CD4-positive, alpha-beta memory T cell (primary cell): ENCODE results near the gene XKR7. TPM values are rescaled to one million over a fixed set of nuclear protein-coding genes. Genes with fewer than 3 reads are reported as not detected.

ENCODE experiments used
- CTCF ChIA-PET: fragments of 350-600 bp; sonication (Branson Sonifier 250); formaldehyde crosslinking; loops from one replicate; lab custom pipeline; 2021; ENCODE audit warnings: inconsistent platforms; ENCODE audit not compliant: partially characterized antibody; lab: Charles Lee
- POLR2A ChIA-PET: fragments of 350-600 bp; sonication (Branson Sonifier 250); formaldehyde crosslinking; loops from one replicate; lab custom pipeline; 2021; ENCODE audit not compliant: partially characterized antibody; lab: Charles Lee
- DNase-seq, 5 donors: peaks; one replicate each; pipeline versions ENCODE4 v3.0.0 to v3.0.0-alpha.2; 2020 to 2022; ENCODE audit warnings: mixed read lengths in 1 of 5
- H3K27ac ChIP-seq: one replicate; pipeline ENCODE4 v1.7.0; 2013; ENCODE audit warnings: low read depth, low read length
- H3K27me3 ChIP-seq: 2 replicates; pipeline ENCODE4 v1.7.0; 2013; ENCODE audit warnings: mild to moderate bottlenecking, low read length, moderate library complexity; ENCODE audit not compliant: insufficient read depth
- H3K36me3 ChIP-seq: 2 replicates; pipeline ENCODE4 v1.7.0; 2013; ENCODE audit warnings: mild to moderate bottlenecking, low read length, moderate library complexity; ENCODE audit not compliant: insufficient read depth
- H3K4me1 ChIP-seq: 2 replicates; pipeline ENCODE4 v1.7.0; 2013; ENCODE audit warnings: mild to moderate bottlenecking, low read length, moderate library complexity; ENCODE audit not compliant: insufficient read depth
- H3K4me3 ChIP-seq, 2 donors: one replicate each; pipeline ENCODE4 v1.7.0; 2013; ENCODE audit warnings: low read length in 2 of 2, mild to moderate bottlenecking in 1 of 2
- H3K9me3 ChIP-seq, 2 donors: one replicate each; pipeline ENCODE4 v1.7.0; 2013; ENCODE audit warnings: low read length in 2 of 2, control low read depth in 1 of 2; ENCODE audit not compliant: control insufficient read depth in 1 of 2
- H3K27ac Mint-ChIP-seq, 7 donors: one replicate each; pipeline ENCODE4 v1.8.0; 2020 to 2021; ENCODE audit warnings: mixed read lengths in 7 of 7, mild to moderate bottlenecking in 6 of 7, inconsistent platforms in 3 of 7, moderate library complexity in 3 of 7
- H3K27me3 Mint-ChIP-seq, 2 donors: one replicate each; pipeline ENCODE4 v1.8.0; 2020 to 2021; ENCODE audit warnings: mixed read lengths in 2 of 2
- H3K36me3 Mint-ChIP-seq, 2 donors: one replicate each; pipeline ENCODE4 v1.8.0; 2020 to 2021; ENCODE audit warnings: mixed read lengths in 2 of 2, inconsistent platforms in 1 of 2, mild to moderate bottlenecking in 1 of 2
- H3K4me1 Mint-ChIP-seq, 4 donors: one replicate each; pipeline ENCODE4 v1.8.0; 2020 to 2021; ENCODE audit warnings: mixed read lengths in 4 of 4, mild to moderate bottlenecking in 1 of 4
- H3K4me3 Mint-ChIP-seq, 8 donors: one replicate each; pipeline ENCODE4 v1.8.0; 2020 to 2021; ENCODE audit warnings: mixed read lengths in 8 of 8, mild to moderate bottlenecking in 7 of 8, moderate library complexity in 6 of 8, inconsistent platforms in 3 of 8
- H3K9me3 Mint-ChIP-seq, 8 donors: one replicate each; pipeline ENCODE4 v1.8.0; 2020 to 2021; ENCODE audit warnings: mixed read lengths in 8 of 8, mild to moderate bottlenecking in 5 of 8, inconsistent platforms in 3 of 8, moderate library complexity in 1 of 8
- intact Hi-C: fragments of 100-400 bp; cut with micrococcal nuclease; formaldehyde crosslinking; loops from one replicate; pipeline ENCODE4 v1.15.1; 2023
- polyA plus RNA-seq, 2 donors: library from polyadenylated mRNA; unstranded; fragments of 300-500 nt; fragmentation: Illumina TruSeq; gene quantifications; one replicate each; pipeline ENCODE4 v1.2.3, GENCODE V29; 2021
- total RNA-seq, 2 experiments: library from RNA; stranded (reverse); gene quantifications; one replicate each; pipeline ENCODE4 v1.2.3, GENCODE V29; 2021

Gene XKR7
- total and polyA plus RNA-seq, 4 experiments from 2014 or later: not detected

GRCh38 chr20:31951530-31952453, 16.2 kb upstream of the XKR7 start, which contains the start of gene PDRG1:
Gene PDRG1, minus strand, starts transcription at chr20:31952046. Its CDS starts 85 bp downstream, at chr20:31951961.
- peak; percentile 93 to 96 (median 96) for DNase-seq
- Mint-ChIP-seq H3K27me3 (peaks cover 12 to 13% of the 10 kb centered on the region in 2 donors), H3K4me3 (peak within 1 kb of the TSS; percentile 96 to 100 (median 98)), H3K36me3 (peaks cover 17 to 33% of the 10 kb centered on the region in 2 donors), H3K9me3 (peaks cover 0 to 2% (median 0%) of the 10 kb centered on the region in 8 donors), H3K4me1 (peaks cover 22 to 36% (median 31%) of the 10 kb centered on the region in 4 donors), H3K27ac (peak within 1 kb of the TSS; percentile 85 to 99 (median 98))
- intact Hi-C loops: loop anchor here (1.0 to 5.0 kb wide), 4 partner anchors 67 to 156 kb away; partner anchors contain the start of gene TM9SF4
- H3K4me1 ChIP-seq: peaks cover 23% of the 10 kb centered on the region
- ChIA-PET POLR2A (interaction anchor here (0.8 to 1.8 kb wide), 5 partner anchors 17 to 158 kb away, joined by 4 to 7 read pairs (median 4); partner anchors contain the start of genes TM9SF4 and XKR7), CTCF (interaction anchor here (0.5 to 5.7 kb wide), 18 partner anchors 9 to 827 kb away, joined by 3 to 101 read pairs (median 4); no protein-coding TSS in a partner anchor)
- peak within 1 kb of the TSS; percentile 68 to 92 for H3K4me3 ChIP-seq
- peak within 1 kb of the TSS; percentile 79 for H3K27ac ChIP-seq
- H3K27me3 ChIP-seq: no peaks in the 10 kb centered on the region
- H3K36me3 ChIP-seq: peaks cover 25% of the 10 kb centered on the region
- H3K9me3 ChIP-seq: no peaks in the 10 kb centered on the region

GRCh38 chr20:31953556-31954148, 14.3 kb upstream of the XKR7 start:
- Histone ChIP-seq H3K4me1 (peaks cover 23% of the 10 kb centered on the region), H3K27me3 (no peaks in the 10 kb centered on the region), H3K9me3 (no peaks in the 10 kb centered on the region), H3K27ac (no peak overlapping the region), H3K36me3 (peaks cover 7% of the 10 kb centered on the region), H3K4me3 (no peak overlapping the region)
- Mint-ChIP-seq H3K27ac (no peak overlapping the region), H3K4me1 (peaks cover 22 to 35% (median 31%) of the 10 kb centered on the region in 4 donors), H3K9me3 (peaks cover 0 to 2% (median 0%) of the 10 kb centered on the region in 8 donors), H3K27me3 (peaks cover 12 to 13% of the 10 kb centered on the region in 2 donors), H3K36me3 (peaks cover 8 to 21% of the 10 kb centered on the region in 2 donors), H3K4me3 (no peak overlapping the region)
- ChIA-PET CTCF (interaction anchor here (2.3 to 5.7 kb wide), 3 partner anchors 11 to 101 kb away, joined by 14 to 101 read pairs (median 19); no protein-coding TSS in a partner anchor), POLR2A (no interaction called here)
- intact Hi-C loops: loop anchor here (2.0 to 5.0 kb wide), 2 partner anchors 65 to 154 kb away; partner anchors contain the start of gene TM9SF4
- no peak for DNase-seq

DNA sequence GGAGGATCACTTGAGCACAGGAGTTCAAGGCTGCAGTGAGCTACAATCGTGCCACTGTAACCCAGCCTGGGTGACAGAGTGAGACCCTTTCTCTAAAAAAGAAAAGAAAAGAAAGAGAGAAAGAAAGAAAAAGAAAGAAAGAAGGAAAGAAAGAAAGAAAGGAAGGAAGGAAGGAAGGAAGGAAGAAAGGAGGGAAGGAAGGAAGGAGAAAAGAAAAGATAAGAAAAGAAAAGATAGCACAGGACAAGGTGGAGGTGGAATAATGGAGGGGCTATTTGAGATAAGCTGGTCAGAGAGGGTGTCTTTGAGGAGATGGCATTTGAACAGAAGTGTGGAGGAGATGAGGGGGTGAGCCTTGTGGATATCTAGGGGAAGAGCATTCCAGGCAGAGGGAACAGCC, 13.5 kb upstream of the XKR7 start:
- H3K9me3 ChIP-seq: no peaks in the 10 kb centered on the region
- ChIA-PET POLR2A (no interaction called here), CTCF (interaction anchor here (0.6 to 5.7 kb wide), 2 partner anchors 101 to 121 kb away, joined by 3 to 101 read pairs; no protein-coding TSS in a partner anchor)
- Mint-ChIP-seq H3K27ac (no peak overlapping the region), H3K27me3 (peaks cover 16 to 18% of the 10 kb centered on the region in 2 donors), H3K9me3 (peaks cover 0 to 2% (median 0%) of the 10 kb centered on the region in 8 donors), H3K36me3 (peaks cover 3 to 16% of the 10 kb centered on the region in 2 donors), H3K4me1 (peaks cover 17 to 28% (median 25%) of the 10 kb centered on the region in 4 donors), H3K4me3 (no peak overlapping the region)
- H3K27me3 ChIP-seq: no peaks in the 10 kb centered on the region
- no peak overlapping the region for H3K27ac ChIP-seq
- intact Hi-C loops: loop anchor here (5.0 kb wide), 1 partner anchor 153 kb away; the partner anchor contains the start of gene TM9SF4
- DNase-seq: no peak
- no peak overlapping the region for H3K4me3 ChIP-seq
- H3K4me1 ChIP-seq: peaks cover 23% of the 10 kb centered on the region
- H3K36me3 ChIP-seq: peaks cover 4% of the 10 kb centered on the region

GRCh38 chr20:31956556-31957526, 11.1 kb upstream of the XKR7 start:
- H3K4me3 ChIP-seq: no peak overlapping the region
- peaks cover 3% of the 10 kb centered on the region for H3K4me1 ChIP-seq
- no peak overlapping the region for H3K27ac ChIP-seq
- H3K27ac Mint-ChIP-seq: no peak overlapping the region
- H3K27me3 ChIP-seq: no peaks in the 10 kb centered on the region
- peaks cover 0 to 1% of the 10 kb centered on the region in 2 donors for H3K36me3 Mint-ChIP-seq
- no peak overlapping the region for H3K4me3 Mint-ChIP-seq
- intact Hi-C loops: no loop called here
- DNase-seq: no peak
- H3K27me3 Mint-ChIP-seq: peaks cover 20 to 30% of the 10 kb centered on the region in 2 donors
- H3K4me1 Mint-ChIP-seq: peaks cover 4 to 5% (median 4%) of the 10 kb centered on the region in 4 donors
- peaks cover 0 to under 1% (median 0%) of the 10 kb centered on the region in 8 donors for H3K9me3 Mint-ChIP-seq
- CTCF ChIA-PET: interaction anchor here (1.0 to 1.3 kb wide), 2 partner anchors 105 to 130 kb away, joined by 3 to 6 read pairs; no protein-coding TSS in a partner anchor
- no peaks in the 10 kb centered on the region for H3K36me3 ChIP-seq
- H3K9me3 ChIP-seq: no peaks in the 10 kb centered on the region
- POLR2A ChIA-PET: no interaction called here

- intact Hi-C loops: no loop called here
- H3K27ac Mint-ChIP-seq: no peak overlapping the region
- no peak overlapping the region for H3K4me3 Mint-ChIP-seq
- H3K4me1 Mint-ChIP-seq: peaks cover 0 to 8% (median 3%) of the 10 kb centered on the region in 4 donors
- H3K36me3 Mint-ChIP-seq: no peaks in the 10 kb centered on the region
- Histone ChIP-seq H3K4me1 (no peaks in the 10 kb centered on the region), H3K9me3 (no peaks in the 10 kb centered on the region), H3K36me3 (no peaks in the 10 kb centered on the region), H3K4me3 (no peak overlapping the region), H3K27me3 (peaks cover 16% of the 10 kb centered on the region), H3K27ac (no peak overlapping the region)
- H3K9me3 Mint-ChIP-seq: peaks cover 0 to 8% (median 0%) of the 10 kb centered on the region in 8 donors
- DNase-seq: no peak
- ChIA-PET POLR2A (no interaction called here), CTCF (interaction anchor here (2.7 kb wide), 1 partner anchor 10 kb away, joined by 14 read pairs; the partner anchor contains the start of gene PDRG1)
- peaks cover 36 to 47% of the 10 kb centered on the region in 2 donors for H3K27me3 Mint-ChIP-seq
These were observed 5.2 kb upstream of the XKR7 start for GRCh38 chr20:31962761-31963160.

DNA sequence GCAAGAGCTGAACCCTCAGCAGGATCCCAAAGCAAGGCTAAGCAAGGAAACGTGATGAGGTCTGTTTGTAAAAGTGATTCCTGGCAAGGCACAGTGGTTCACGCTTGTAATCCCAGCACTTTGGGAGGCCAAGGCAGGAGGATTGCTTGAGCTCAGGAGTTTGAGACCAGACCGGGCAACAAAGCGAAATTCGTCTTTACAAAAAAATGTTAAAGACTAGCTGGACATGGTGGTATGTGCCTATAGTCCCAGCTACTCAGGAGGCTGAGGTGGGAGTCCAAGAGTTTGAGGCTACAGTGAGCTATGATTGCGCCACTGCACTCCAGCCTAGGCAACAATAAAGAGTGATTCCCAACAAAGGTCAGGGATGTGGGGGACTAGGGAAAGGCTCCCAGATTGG, 4.1 kb upstream of the XKR7 start:
- Mint-ChIP-seq H3K27ac (no peak overlapping the region), H3K4me3 (no peak overlapping the region), H3K27me3 (peaks cover 38 to 48% of the 10 kb centered on the region in 2 donors), H3K4me1 (peaks cover 2 to 13% (median 7%) of the 10 kb centered on the region in 4 donors), H3K9me3 (peaks cover 0 to 10% (median 1%) of the 10 kb centered on the region in 8 donors), H3K36me3 (peaks cover 0 to 3% of the 10 kb centered on the region in 2 donors)
- Histone ChIP-seq H3K9me3 (no peaks in the 10 kb centered on the region), H3K27ac (no peak overlapping the region), H3K27me3 (peaks cover 18% of the 10 kb centered on the region), H3K4me1 (no peaks in the 10 kb centered on the region), H3K4me3 (no peak overlapping the region), H3K36me3 (no peaks in the 10 kb centered on the region)
- no peak for DNase-seq
- ChIA-PET CTCF (interaction anchor here (2.7 kb wide), 1 partner anchor 12 kb away, joined by 14 read pairs; the partner anchor contains the start of gene PDRG1), POLR2A (no interaction called here)
- intact Hi-C loops: no loop called here
